HG02610 (cell line): ENCODE measurements around the gene RAB40B.

Source experiments
- ATAC-seq: cut with Tn5 transposase; IDR thresholded peaks from one replicate; pipeline ENCODE4 v1.9.1; 2021; ENCODE audit warnings: mild to moderate bottlenecking, moderate library complexity; ENCODE audit not compliant: unreplicated experiment

Gene RAB40B

GRCh38 chr17:82692268-82692667 is 6.2 kb downstream of the RAB40B start:
- ATAC-seq = no peak

DNA sequence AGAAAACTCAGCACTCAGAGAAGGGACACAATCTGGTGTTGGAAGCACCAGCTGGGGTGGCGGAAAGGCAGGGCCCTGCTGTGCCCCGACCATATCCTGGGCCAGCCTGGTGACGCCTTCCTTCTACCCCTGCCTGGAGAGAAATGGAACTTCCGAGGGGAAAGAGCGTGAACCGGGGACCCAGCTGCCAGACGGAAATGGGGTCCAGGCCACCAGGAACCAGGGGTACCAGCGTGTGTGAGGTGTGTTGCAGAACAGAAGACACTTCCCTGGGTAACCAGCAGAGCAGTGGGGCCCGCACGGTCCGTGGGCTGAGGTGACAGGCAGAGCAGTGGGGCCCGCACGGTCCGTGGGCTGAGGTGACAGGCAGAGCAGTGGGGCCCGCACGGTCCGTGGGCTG is 6.8 kb downstream of the RAB40B start:
- no peak for ATAC-seq

DNA sequence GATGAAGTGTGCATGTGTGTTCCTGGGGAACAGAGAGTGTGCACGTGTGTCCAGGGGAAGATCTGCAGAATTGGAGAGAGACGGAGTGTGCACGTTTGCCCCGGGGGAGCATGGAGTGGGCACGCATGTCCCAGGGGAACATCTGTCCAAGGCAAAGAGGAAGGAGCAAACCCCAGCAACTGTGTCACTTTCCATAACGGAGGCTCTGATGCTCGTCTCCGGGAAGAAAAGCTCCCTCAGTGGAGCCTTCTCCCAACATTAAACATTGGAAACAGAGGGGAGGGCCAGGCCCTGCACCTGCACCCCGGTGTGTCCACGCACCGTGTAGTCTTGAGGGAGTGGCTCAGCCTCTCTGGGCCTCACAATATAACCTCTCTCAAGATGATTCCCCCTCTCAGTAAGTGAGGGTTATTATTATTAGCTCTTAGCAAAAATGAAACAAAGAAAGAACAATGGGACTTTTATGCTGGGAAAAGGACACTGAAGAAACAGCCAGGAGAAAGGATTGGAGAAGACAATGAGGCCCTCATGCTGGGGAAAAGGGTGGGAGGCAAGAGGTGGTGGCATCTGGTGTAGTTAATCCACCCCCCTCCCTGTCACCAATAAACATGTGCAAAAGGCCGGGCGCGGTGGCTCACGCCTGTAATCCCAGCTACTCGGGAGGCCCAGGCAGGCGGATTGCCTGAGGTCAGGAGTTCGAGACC is 7.6 kb downstream of the RAB40B start:
- ATAC-seq = no peak

DNA sequence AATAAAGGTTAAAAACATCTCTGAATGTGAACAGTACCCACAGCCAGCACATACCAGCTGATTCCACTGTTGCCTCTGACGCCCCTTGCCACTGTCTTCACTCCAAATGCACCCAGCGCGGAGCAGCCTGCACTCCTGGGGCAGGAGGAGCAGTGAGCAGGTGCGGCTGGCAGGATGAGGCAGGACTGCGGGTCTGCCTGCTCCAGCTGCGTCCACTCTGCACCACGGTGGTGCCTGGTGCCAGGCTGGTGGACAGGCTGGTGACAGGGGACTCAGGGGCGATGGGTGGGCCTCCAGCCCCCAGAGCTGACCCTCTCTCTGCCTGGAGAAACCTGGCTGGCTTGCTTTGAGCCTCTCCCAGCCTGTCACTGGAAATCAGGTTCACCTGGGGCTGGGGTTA is 9.4 kb downstream of the RAB40B start:
- ATAC-seq = no peak

- ATAC-seq = no peak
Measured at GRCh38 chr17:82687871-82688270, 10.6 kb downstream of the RAB40B start.

GRCh38 chr17:82687375-82687861 is 11.1 kb downstream of the RAB40B start:
- ATAC-seq = no peak

- no peak for ATAC-seq
Measured at GRCh38 chr17:82686366-82687324, 11.9 kb downstream of the RAB40B start.

DNA sequence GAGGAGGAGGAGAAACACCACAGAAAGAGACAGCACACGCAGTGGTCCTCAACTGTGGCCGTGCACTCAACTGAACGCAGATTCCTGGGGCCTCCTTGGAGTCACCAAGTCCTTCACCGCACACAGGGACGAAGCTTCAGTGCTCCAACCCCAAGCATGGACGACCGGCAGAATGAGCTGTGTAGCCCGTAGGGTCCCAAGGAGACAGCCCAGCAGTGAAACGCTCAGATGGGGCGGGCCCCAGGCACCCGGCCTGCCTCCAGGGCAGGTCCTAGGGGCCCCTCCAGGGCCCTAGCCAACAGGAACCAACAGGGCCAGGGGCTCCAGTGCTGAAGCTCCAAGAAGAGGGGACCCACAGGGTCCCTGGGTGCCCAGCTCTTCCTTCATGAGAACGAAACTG is 13.2 kb downstream of the RAB40B start:
- no peak for ATAC-seq

- ATAC-seq = no peak
Measured at GRCh38 chr17:82684228-82684841, 14.2 kb downstream of the RAB40B start.

DNA sequence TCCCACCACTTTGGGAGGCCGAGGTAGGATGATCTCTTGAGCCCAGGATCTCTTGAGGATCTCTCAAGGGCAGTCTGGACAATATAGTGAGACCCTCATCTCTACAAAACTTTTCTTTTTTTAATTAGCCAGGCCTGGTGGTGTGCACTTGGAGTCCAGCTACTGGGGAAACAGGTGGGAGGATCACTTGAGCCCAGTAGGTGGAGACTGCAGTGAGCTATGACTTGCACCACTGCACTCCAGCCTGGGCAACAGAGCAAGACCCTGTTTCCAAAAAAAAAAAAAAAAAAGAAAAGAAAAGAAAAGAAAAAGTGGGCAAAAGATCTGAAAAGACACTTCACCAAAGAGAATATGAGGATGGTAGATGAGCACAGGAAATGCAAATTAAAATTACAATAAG is 15.0 kb downstream of the RAB40B start:
- ATAC-seq = no peak

DNA sequence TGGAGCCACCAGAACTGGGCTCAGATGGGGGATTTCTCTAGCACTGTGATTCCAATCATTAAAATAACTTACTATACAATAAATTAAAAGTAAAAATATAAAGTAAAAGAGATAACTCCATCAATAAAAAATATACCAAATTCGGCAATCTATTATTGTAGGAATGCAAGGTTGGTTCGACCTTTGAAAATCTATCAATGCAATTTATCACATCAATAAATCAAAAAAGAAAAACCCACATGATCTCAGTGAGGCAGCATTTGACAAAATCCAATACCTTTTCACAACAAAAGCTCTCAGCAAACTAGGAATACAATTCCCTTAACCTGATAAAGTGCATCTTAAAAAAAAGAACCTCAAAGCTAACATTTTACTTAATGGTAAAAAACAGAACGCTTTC is 17.0 kb downstream of the RAB40B start:
- ATAC-seq = no peak

DNA sequence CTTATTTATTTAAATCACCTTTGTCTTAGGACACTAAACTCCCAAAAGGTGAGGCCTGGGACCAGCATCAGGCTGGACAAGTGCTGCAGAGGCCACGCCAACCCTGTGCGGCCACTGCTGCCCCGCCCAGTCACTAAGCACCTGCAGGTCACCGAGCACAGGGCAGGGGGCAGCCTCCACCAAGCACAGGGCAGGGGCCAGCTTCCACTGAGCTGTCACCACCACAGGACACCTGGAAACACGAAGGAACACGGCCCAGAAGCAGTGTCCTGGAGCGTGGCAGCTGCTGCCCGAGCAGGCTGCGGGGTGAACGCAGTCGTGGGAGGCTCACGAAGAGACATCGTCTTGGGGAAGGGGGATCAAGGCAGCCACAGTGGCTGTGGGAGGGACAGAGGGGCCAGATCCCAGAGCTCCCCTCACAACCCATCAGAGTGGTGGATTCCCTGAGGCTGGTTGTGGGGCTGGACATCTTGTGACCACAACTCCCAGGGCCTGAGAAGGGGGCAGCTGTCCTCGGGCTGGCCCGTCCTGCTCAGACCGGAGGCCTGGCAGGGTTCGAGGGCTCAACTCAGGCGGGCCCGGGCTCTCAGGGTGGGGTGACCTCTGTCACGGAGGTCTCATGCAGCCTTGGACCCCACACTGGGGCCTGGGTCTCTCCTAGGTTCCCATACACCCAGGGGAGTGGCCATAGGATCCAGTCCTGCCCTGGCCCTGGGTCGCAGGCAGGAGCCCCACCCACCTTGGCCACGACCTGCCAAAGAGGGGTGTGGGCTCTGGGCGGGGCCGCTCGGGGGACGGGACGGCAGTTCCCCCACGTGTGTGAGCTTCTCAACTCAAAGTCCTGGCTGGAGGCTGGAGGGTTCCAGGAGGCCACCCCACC is 18.7 kb downstream of the RAB40B start:
- ATAC-seq = no peak

- no peak for ATAC-seq
Measured at GRCh38 chr17:82678265-82678891, 20.1 kb downstream of the RAB40B start.

- ATAC-seq = no peak
Measured at GRCh38 chr17:82677353-82677925, 21.1 kb downstream of the RAB40B start.

GRCh38 chr17:82675476-82676245 is 22.8 kb downstream of the RAB40B start:
- ATAC-seq = no peak

GRCh38 chr17:82674656-82675475 is 23.6 kb downstream of the RAB40B start:
- ATAC-seq = no peak

GRCh38 chr17:82670661-82671450 is 27.6 kb downstream of the RAB40B start:
- ATAC-seq = no peak
